Panc1 (cell line): Measurements from ENCODE around the gene PRKCZ. TPM values are rescaled to one million over a fixed set of nuclear protein-coding genes. Genes with fewer than 3 reads are reported as not detected.

Source experiments
- ATAC-seq: fragments of 200-7000 bp; cut with Tn5 transposase; 2 replicates; pipeline ENCODE4 v1.9.1; 2020; ENCODE audit warnings: mild to moderate bottlenecking, moderate library complexity
- BruUV-seq: library from RNA; stranded (reverse); fragments of 400-500 nt; replicated peaks from 2 replicates; lab custom pipeline; 2021; lab: Mats Ljungman, UMichigan
- CTCF ChIA-PET: fragments of 300-600 bp; sonication (Branson Sonifier 250); formaldehyde crosslinking; loops from one replicate; lab custom pipeline; 2022; ENCODE audit warnings: antibody characterized with exemption; lab: Charles Lee
- POLR2A ChIA-PET: fragments of 300-600 bp; sonication (Branson Sonifier 250); formaldehyde crosslinking; loops from one replicate; lab custom pipeline; 2022; ENCODE audit warnings: antibody characterized with exemption; lab: Charles Lee
- DNase-seq: peaks from one replicate; pipeline ENCODE4 v3.0.0-alpha.2; 2010; ENCODE audit warnings: low read depth, low spot score
- H3K27ac ChIP-seq: 2 replicates; pipeline ENCODE4 v1.5.1; 2011; ENCODE audit warnings: mild to moderate bottlenecking, low read length, inconsistent platforms
- H3K27me3 ChIP-seq: fragments of 200-500 bp; sonication (Bioruptor generic); 2 replicates; pipeline ENCODE4 v1.6.0; 2014; ENCODE audit warnings: low read length, inconsistent platforms; ENCODE audit not compliant: control insufficient read depth, insufficient read depth
- H3K36me3 ChIP-seq: fragments of 200-500 bp; sonication (Bioruptor generic); 2 replicates; pipeline ENCODE4 v1.5.1; 2014; ENCODE audit warnings: inconsistent platforms, mild to moderate bottlenecking, low read length, moderate library complexity; ENCODE audit not compliant: control insufficient read depth, insufficient read depth
- H3K4me1 ChIP-seq: 2 replicates; pipeline ENCODE4 v1.5.1; 2011; ENCODE audit warnings: inconsistent platforms, mild to moderate bottlenecking, low read length, moderate library complexity; ENCODE audit not compliant: control insufficient read depth, insufficient read depth
- H3K4me3 ChIP-seq, 2 experiments: 2 replicates each; pipeline ENCODE4 v1.5.1; 2011 to 2012; ENCODE audit warnings: low read depth in 2 of 2, low read length in 2 of 2, mild to moderate bottlenecking in 2 of 2, inconsistent platforms in 1 of 2, moderate library complexity in 1 of 2
- H3K9me3 ChIP-seq: fragments of 200-500 bp; sonication (Bioruptor generic); 2 replicates; pipeline ENCODE4 v1.5.1; 2014; ENCODE audit warnings: low read depth, mild to moderate bottlenecking, inconsistent platforms, low read length, moderate library complexity; ENCODE audit not compliant: control insufficient read depth, insufficient read depth
- CTCF ChIP-seq: fragments of 450-650 bp; IDR thresholded peaks from 2 replicates; pipeline ENCODE4 v1.5.1; 2017; ENCODE audit warnings: mild to moderate bottlenecking
- POLR2AphosphoS5 ChIP-seq: IDR thresholded peaks from 2 replicates; pipeline ENCODE4 v1.6.1; 2012; ENCODE audit warnings: mild to moderate bottlenecking, low read depth, low read length, moderate library complexity
- REST ChIP-seq, 2 experiments: IDR thresholded peaks; 2 replicates each; pipeline ENCODE4 v1.6.1; 2011 to 2012; ENCODE audit warnings: low read depth in 2 of 2, control low read depth in 1 of 2, low read length in 1 of 2, mild to moderate bottlenecking in 1 of 2, moderate library complexity in 1 of 2; ENCODE audit not compliant: insufficient read depth in 1 of 2
- SIN3A ChIP-seq: IDR thresholded peaks from 2 replicates; pipeline ENCODE4 v1.6.1; 2012; ENCODE audit warnings: low read depth, mild to moderate bottlenecking, low read length, moderate library complexity, borderline replicate concordance; ENCODE audit not compliant: insufficient read depth
- TCF7L2 ChIP-seq: IDR thresholded peaks from 2 replicates; pipeline ENCODE4 v1.6.1; 2011; ENCODE audit warnings: mild to moderate bottlenecking, low read depth, low read length, inconsistent platforms
- in situ Hi-C: cut with HindIII; loops from 2 replicates; pipeline ENCODE4 v1.10.0; 2016; ENCODE audit warnings: low sequenced_read_pairs, low pct_unique_long_range_greater_than_20kb
- intact Hi-C: fragments of 100-400 bp; cut with micrococcal nuclease; formaldehyde crosslinking; loops from one replicate; pipeline ENCODE4 v1.10.0; 2022; ENCODE audit not compliant: unreplicated experiment
- total RNA-seq: library from RNA; stranded (reverse); gene quantifications from one replicate; pipeline ENCODE4 v1.2.1, GENCODE V29; 2021; ENCODE audit not compliant: unreplicated experiment

Gene PRKCZ
- total RNA-seq, 1 experiment from 2014 or later, result 26.7 TPM

- intact Hi-C loops (no loop called here), in situ Hi-C loops (no loop called here)
- no peak overlapping the region for H3K4me3 ChIP-seq
- H3K27ac ChIP-seq, result no peak overlapping the region
- no peaks in the 10 kb centered on the region for H3K27me3 ChIP-seq
- H3K9me3 ChIP-seq, result no peaks in the 10 kb centered on the region
- ChIA-PET CTCF (interaction anchor here (0.7 to 1.5 kb wide), 2 partner anchors 8 to 550 kb away, joined by 4 read pairs; no protein-coding TSS in a partner anchor), POLR2A (no interaction called here)
- H3K36me3 ChIP-seq, result no peaks in the 10 kb centered on the region
- DNase-seq (no peak), ATAC-seq (no peak)
- no peaks in the 10 kb centered on the region for H3K4me1 ChIP-seq
- no TSS peak for BruUV-seq
- TF ChIP-seq CTCF (no peak), TCF7L2 (no peak), REST (IDR thresholded peaks at IDR 0.05; ENCODE audit: insufficient read depth in 1 of 2, low read depth in 2 of 2, low read length in 1 of 2) (no peak), POLR2AphosphoS5 (no peak), SIN3A (no peak)
These were observed 13.9 kb upstream of the PRKCZ start for GRCh38 chr1:2036287-2036686.

- no peaks in the 10 kb centered on the region for H3K36me3 ChIP-seq
- no peaks in the 10 kb centered on the region for H3K27me3 ChIP-seq
- H3K4me1 ChIP-seq, result no peaks in the 10 kb centered on the region
- ATAC-seq (no peak), DNase-seq (no peak)
- no TSS peak for BruUV-seq
- H3K9me3 ChIP-seq, result no peaks in the 10 kb centered on the region
- in situ Hi-C loops (no loop called here), intact Hi-C loops (no loop called here)
- ChIA-PET POLR2A (no interaction called here), CTCF (no interaction called here)
- TF ChIP-seq POLR2AphosphoS5 (no peak), TCF7L2 (no peak), REST (IDR thresholded peaks at IDR 0.05; ENCODE audit: insufficient read depth in 1 of 2, low read depth in 2 of 2, low read length in 1 of 2) (no peak)
- no peak overlapping the region for H3K4me3 ChIP-seq
- no peak overlapping the region for H3K27ac ChIP-seq
These were observed 12.8 kb upstream of the PRKCZ start for GRCh38 chr1:2037314-2037979.
